Keratinocyte (primary cell): ENCODE measurements around the gene SMCO1. TPM values are rescaled to one million over a fixed set of nuclear protein-coding genes. Genes with fewer than 3 reads are reported as not detected.
"Not testable (repeated sequence)": the region's sequence is repeated elsewhere in the genome, so short reads cannot be mapped to it uniquely, and the experiment has no call there.

Experiments used
- DNase-seq: peaks from one replicate; pipeline ENCODE4 v3.0.0-alpha.2; 2011; ENCODE audit warnings: low read depth, missing footprints, low spot score
- FAIRE-seq: peaks from 2 replicates; lab custom pipeline; 2011; peaks lifted over from hg19 to GRCh38; lab: Jason Lieb, UNC
- H2AFZ ChIP-seq: 2 replicates; pipeline ENCODE4 v1.6.0; 2012; ENCODE audit warnings: low read length, control low read depth, inconsistent platforms; ENCODE audit not compliant: control insufficient read depth
- H3K27ac ChIP-seq: 2 replicates; pipeline ENCODE4 v1.5.1; 2011; ENCODE audit warnings: low read length; ENCODE audit not compliant: control insufficient read depth, insufficient read depth
- H3K27me3 ChIP-seq: 3 replicates; pipeline ENCODE4 v1.6.0; 2011; ENCODE audit warnings: low read length; ENCODE audit not compliant: control insufficient read depth, insufficient read depth; ENCODE audit errors: extremely low read depth
- H3K36me3 ChIP-seq, 2 experiments: 2 replicates in 1 of 2; 3 replicates in 1 of 2; pipeline ENCODE4 v1.5.1; 2011; ENCODE audit warnings: low read length in 2 of 2, mild to moderate bottlenecking in 1 of 2; ENCODE audit not compliant: control insufficient read depth in 2 of 2, insufficient read depth in 2 of 2; ENCODE audit errors: extremely low read depth in 1 of 2
- H3K4me1 ChIP-seq: 3 replicates; pipeline ENCODE4 v1.5.1; 2011; ENCODE audit warnings: low read length; ENCODE audit not compliant: control insufficient read depth, insufficient read depth; ENCODE audit errors: extremely low read depth
- H3K4me2 ChIP-seq: 3 replicates; pipeline ENCODE4 v1.6.0; 2011; ENCODE audit warnings: low read depth, low read length; ENCODE audit not compliant: control insufficient read depth, insufficient read depth; ENCODE audit errors: extremely low read depth
- H3K4me3 ChIP-seq, 3 experiments: fragments of 200-600 bp in 1 of 3; sonication (generic) in 1 of 3; 2 replicates in 2 of 3; 3 replicates in 1 of 3; pipeline ENCODE4 v1.5.1; 2011 to 2016; ENCODE audit warnings: low read length in 3 of 3, mild to moderate bottlenecking in 3 of 3, control low read depth in 2 of 3, inconsistent platforms in 1 of 3, low read depth in 1 of 3, mixed read lengths in 1 of 3, mixed run types in 1 of 3, moderate library complexity in 1 of 3; ENCODE audit not compliant: control insufficient read depth in 2 of 3, insufficient read depth in 2 of 3; ENCODE audit errors: extremely low read depth in 1 of 3
- H3K79me2 ChIP-seq: 2 replicates; pipeline ENCODE4 v1.6.0; 2012; ENCODE audit warnings: low read length; ENCODE audit not compliant: control insufficient read depth, insufficient read depth
- H3K9ac ChIP-seq: 3 replicates; pipeline ENCODE4 v1.6.0; 2011; ENCODE audit warnings: low read length; ENCODE audit not compliant: control insufficient read depth, insufficient read depth; ENCODE audit errors: extremely low read depth
- H3K9me1 ChIP-seq: 3 replicates; pipeline ENCODE4 v1.6.0; 2011; ENCODE audit warnings: low read length; ENCODE audit not compliant: control insufficient read depth, insufficient read depth; ENCODE audit errors: extremely low read depth
- H3K9me3 ChIP-seq: 2 replicates; pipeline ENCODE4 v1.5.1; 2012; ENCODE audit warnings: low read depth, low read length; ENCODE audit not compliant: control insufficient read depth
- H4K20me1 ChIP-seq: 3 replicates; pipeline ENCODE4 v1.6.0; 2011; ENCODE audit warnings: low read length; ENCODE audit not compliant: control insufficient read depth, insufficient read depth; ENCODE audit errors: extremely low read depth
- EZH2 ChIP-seq: IDR thresholded peaks from one replicate; pipeline ENCODE4 v1.6.1; 2012; ENCODE audit warnings: inconsistent platforms, mild to moderate bottlenecking, low read length, moderate library complexity
- dilution Hi-C: fragments of 300-500 bp; cut with MboI; formaldehyde crosslinking; loops from one replicate; pipeline ENCODE4 v1.7.0; 2020; ENCODE audit warnings: low sequenced_read_pairs; ENCODE audit not compliant: extremely low pct_ligation_motif_present
- polyA plus RNA-seq, 5 experiments: library from polyadenylated mRNA; depleted of rRNA in 3 of 5; stranded (reverse) in 3 of 5; stranded (forward) in 1 of 5; unstranded in 1 of 5; fragments of >200 nt; gene quantifications; 1 replicate in 1 of 5; 2 replicates in 3 of 5; 3 replicates in 1 of 5; pipeline versions ENCODE4 v1.2.1 to v1.2.3, GENCODE V29; 2011 to 2012; ENCODE audit warnings: missing spikeins in 2 of 5, low read depth in 1 of 5, low replicate concordance in 1 of 5
- TF ChIP-seq, protein P1 (sequence below), 3 experiments: IDR thresholded peaks in 1 of 3; conservative IDR thresholded peaks in 1 of 3; optimal IDR thresholded peaks in 1 of 3; 2 replicates in 2 of 3; 3 replicates in 1 of 3; pipeline versions ENCODE3 to v1.5.1; 2011; ENCODE audit warnings: low read length in 3 of 3, mild to moderate bottlenecking in 3 of 3, moderate library complexity in 2 of 3, control low read depth in 1 of 3, inconsistent platforms in 1 of 3; ENCODE audit not compliant: insufficient read depth in 2 of 3; ENCODE audit errors: extremely low read depth in 1 of 3

The SMCO1 gene
- polyA plus RNA-seq, 1 donor (not counting 4 experiments of a cell fraction or from before 2014, with no cell fraction given): not detected

DNA sequence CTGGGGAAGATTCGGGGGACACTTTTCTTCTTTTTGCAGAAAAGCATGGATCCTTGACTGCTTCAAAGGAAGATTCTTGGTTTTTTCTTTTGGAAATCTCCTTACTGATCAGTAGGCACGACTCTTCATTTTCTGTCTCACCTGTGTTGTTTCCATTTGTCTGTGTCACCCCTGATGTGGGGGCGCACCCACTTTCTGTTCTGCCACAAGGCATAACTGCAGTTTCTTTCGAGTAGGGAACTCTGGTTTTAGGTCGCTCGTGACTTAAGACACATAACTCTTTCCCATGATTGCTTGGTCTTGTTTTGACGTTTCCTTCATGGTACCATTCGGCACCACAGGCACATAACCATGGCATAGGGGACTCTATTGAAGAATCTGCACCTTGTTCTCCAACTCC, 42.9 kb downstream of the SMCO1 start:
- TF ChIP-seq, protein P1, sequence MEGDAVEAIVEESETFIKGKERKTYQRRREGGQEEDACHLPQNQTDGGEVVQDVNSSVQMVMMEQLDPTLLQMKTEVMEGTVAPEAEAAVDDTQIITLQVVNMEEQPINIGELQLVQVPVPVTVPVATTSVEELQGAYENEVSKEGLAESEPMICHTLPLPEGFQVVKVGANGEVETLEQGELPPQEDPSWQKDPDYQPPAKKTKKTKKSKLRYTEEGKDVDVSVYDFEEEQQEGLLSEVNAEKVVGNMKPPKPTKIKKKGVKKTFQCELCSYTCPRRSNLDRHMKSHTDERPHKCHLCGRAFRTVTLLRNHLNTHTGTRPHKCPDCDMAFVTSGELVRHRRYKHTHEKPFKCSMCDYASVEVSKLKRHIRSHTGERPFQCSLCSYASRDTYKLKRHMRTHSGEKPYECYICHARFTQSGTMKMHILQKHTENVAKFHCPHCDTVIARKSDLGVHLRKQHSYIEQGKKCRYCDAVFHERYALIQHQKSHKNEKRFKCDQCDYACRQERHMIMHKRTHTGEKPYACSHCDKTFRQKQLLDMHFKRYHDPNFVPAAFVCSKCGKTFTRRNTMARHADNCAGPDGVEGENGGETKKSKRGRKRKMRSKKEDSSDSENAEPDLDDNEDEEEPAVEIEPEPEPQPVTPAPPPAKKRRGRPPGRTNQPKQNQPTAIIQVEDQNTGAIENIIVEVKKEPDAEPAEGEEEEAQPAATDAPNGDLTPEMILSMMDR (optimal IDR thresholded peaks at IDR 0.05 in 1 of 3, IDR thresholded peaks at IDR 0.05 in 1 of 3, conservative IDR thresholded peaks at IDR 0.05 in 1 of 3; ENCODE audit: extremely low read depth in 1 of 3, insufficient read depth in 2 of 3, low read length in 3 of 3): no peak
- no peak for TF ChIP-seq EZH2
- H3K9me1 ChIP-seq: no peaks in the 10 kb centered on the region
- FAIRE-seq (no peak), DNase-seq (no peak)
- no peaks in the 10 kb centered on the region for H3K4me1 ChIP-seq
- peaks cover 10 to 14% of the 10 kb centered on the region in 2 experiments for H3K36me3 ChIP-seq
- H3K27ac ChIP-seq: no peak overlapping the region
- no peak overlapping the region for H3K9ac ChIP-seq
- no peaks in the 10 kb centered on the region for H3K79me2 ChIP-seq
- H3K4me3 ChIP-seq: no peak overlapping the region
- H4K20me1 ChIP-seq: no peaks in the 10 kb centered on the region
- H3K9me3 ChIP-seq: no peaks in the 10 kb centered on the region
- H3K4me2 ChIP-seq: no peak overlapping the region
- dilution Hi-C loops: no loop called here
- H3K27me3 ChIP-seq: no peaks in the 10 kb centered on the region
- H2AFZ ChIP-seq: no peak overlapping the region

DNA sequence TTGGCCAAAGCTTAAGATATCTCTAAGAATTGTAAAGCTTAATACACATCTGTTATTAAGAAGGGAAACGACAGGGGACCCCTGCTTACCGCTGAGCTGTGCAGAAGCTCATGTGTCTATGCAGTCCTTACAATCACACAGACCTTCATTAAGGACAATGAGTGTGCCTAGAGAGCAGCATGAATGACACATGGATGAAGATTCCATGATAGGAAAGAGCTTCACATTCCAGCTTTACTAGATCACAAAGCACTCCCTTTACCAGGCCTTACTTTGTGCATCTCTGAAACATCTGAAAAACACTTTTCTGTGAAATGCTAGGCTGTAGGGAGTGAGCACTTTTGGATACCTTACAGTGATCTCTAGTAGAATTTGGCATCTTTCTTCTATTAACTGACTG, 43.6 kb downstream of the SMCO1 start:
- Histone ChIP-seq H3K4me3 (no peak overlapping the region), H3K9ac (no peak overlapping the region), H3K36me3 (peaks cover 10 to 12% of the 10 kb centered on the region in 2 experiments), H3K9me1 (no peaks in the 10 kb centered on the region), H4K20me1 (no peaks in the 10 kb centered on the region), H3K27ac (no peak overlapping the region), H3K79me2 (no peaks in the 10 kb centered on the region), H3K9me3 (no peaks in the 10 kb centered on the region), H3K4me1 (no peaks in the 10 kb centered on the region), H3K27me3 (no peaks in the 10 kb centered on the region), H2AFZ (no peak overlapping the region), H3K4me2 (no peak overlapping the region)
- dilution Hi-C loops: no loop called here
- FAIRE-seq (no peak), DNase-seq (no peak)
- TF ChIP-seq EZH2: no peak
- TF ChIP-seq, protein P1 (optimal IDR thresholded peaks at IDR 0.05 in 1 of 3, IDR thresholded peaks at IDR 0.05 in 1 of 3, conservative IDR thresholded peaks at IDR 0.05 in 1 of 3; ENCODE audit: extremely low read depth in 1 of 3, insufficient read depth in 2 of 3, low read length in 3 of 3): no peak

DNA sequence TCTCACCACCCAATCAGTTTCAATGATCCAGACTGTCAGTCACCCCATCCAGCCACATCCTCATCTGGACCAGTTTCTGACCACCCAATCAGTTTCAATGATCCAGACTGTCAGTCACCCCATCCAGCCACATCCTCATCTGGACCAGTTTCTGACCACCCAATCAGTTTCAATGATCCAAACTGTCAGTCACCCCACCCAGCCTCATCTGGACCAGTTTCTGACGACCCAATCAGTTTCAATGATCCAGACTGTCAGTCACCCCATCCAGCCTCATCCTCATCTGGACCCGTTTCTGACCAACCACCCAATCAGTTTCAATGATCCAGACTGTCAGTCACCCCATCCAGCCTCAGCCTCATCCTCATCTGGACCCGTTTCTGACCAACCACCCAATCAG, 45.0 kb downstream of the SMCO1 start:
- H3K4me1 ChIP-seq, dilution Hi-C loops, DNase-seq, H3K4me3 ChIP-seq, H3K9ac ChIP-seq, H3K9me1 ChIP-seq, H2AFZ ChIP-seq, H3K27ac ChIP-seq, H3K79me2 ChIP-seq, FAIRE-seq, H3K9me3 ChIP-seq, H3K4me2 ChIP-seq, H4K20me1 ChIP-seq, H3K27me3 ChIP-seq: not testable (repeated sequence)
- H3K36me3 ChIP-seq: peaks cover 10 to 12% of the 10 kb centered on the region in 2 experiments
